SK-N-SH (cell line): ENCODE data around the gene INTS11. TPM values are rescaled to one million over a fixed set of nuclear protein-coding genes. Genes with fewer than 3 reads are reported as not detected.
A peak's percentile ranks its signal among the peaks of the same experiment; 100 is the strongest.

ENCODE experiments used
- CTCF ChIA-PET: fragments of 300-600, 350-600 bp; formaldehyde crosslinking; extraction: SDS; loops from one replicate; lab custom pipeline; 2021; lab: Yijun Ruan, JAX
- POLR2A ChIA-PET: fragments of 350-600 bp; sonication (Branson Sonifier 250); formaldehyde crosslinking; extraction: SDS; loops from one replicate; lab custom pipeline; 2020; ENCODE audit warnings: antibody characterized with exemption, inconsistent platforms; lab: Yijun Ruan, JAX
- DNase-seq: peaks from one replicate; pipeline ENCODE4 v3.0.0; 2012
- H2AFZ ChIP-seq: fragments of 200-600 bp; sonication (generic); 2 replicates; pipeline ENCODE4 v1.8.1; 2016; ENCODE audit warnings: antibody characterized with exemption, mild to moderate bottlenecking, low read depth
- H3F3A ChIP-seq: fragments of 200-600 bp; sonication (generic); replicated peaks from 2 replicates; pipeline ENCODE3; 2016; ENCODE audit warnings: antibody characterized with exemption, mild to moderate bottlenecking; ENCODE audit not compliant: insufficient read depth
- H3K27ac ChIP-seq, 2 experiments: fragments of 200-500 bp in 1 of 2; fragments of 200-600 bp in 1 of 2; sonication (Bioruptor generic) in 1 of 2; sonication (generic), shearing (Covaris generic) in 1 of 2; 2 replicates each; pipeline versions ENCODE4 v1.5.1 to v1.6.1; 2014 to 2016; ENCODE audit warnings: low read depth in 2 of 2, inconsistent platforms in 1 of 2, low read length in 1 of 2, mild to moderate bottlenecking in 1 of 2, mixed read lengths in 1 of 2
- H3K27me3 ChIP-seq: fragments of 200-600 bp; sonication (generic), shearing (Covaris generic); 2 replicates; pipeline ENCODE4 v1.6.1; 2016; ENCODE audit warnings: mixed run types; ENCODE audit not compliant: insufficient read depth
- H3K36me3 ChIP-seq, 2 experiments: fragments of 200-500 bp in 1 of 2; fragments of 200-600 bp in 1 of 2; sonication (Bioruptor generic) in 1 of 2; sonication (generic) in 1 of 2; replicated peaks in 1 of 2; 2 replicates each; pipeline versions ENCODE3 to v1.5.1; 2014 to 2016; ENCODE audit warnings: low read length in 1 of 2, mild to moderate bottlenecking in 1 of 2; ENCODE audit not compliant: insufficient read depth in 2 of 2, control insufficient read depth in 1 of 2
- H3K4me1 ChIP-seq, 2 experiments: fragments of 200-500 bp in 1 of 2; fragments of 200-600 bp in 1 of 2; sonication (Bioruptor generic) in 1 of 2; sonication (generic), shearing (Covaris generic) in 1 of 2; 2 replicates each; pipeline versions ENCODE4 v1.5.1 to v1.6.1; 2014 to 2016; ENCODE audit warnings: low read depth in 1 of 2, low read length in 1 of 2, mixed run types in 1 of 2; ENCODE audit not compliant: insufficient read depth in 2 of 2, control insufficient read depth in 1 of 2
- H3K4me2 ChIP-seq: fragments of 200-600 bp; sonication (generic), shearing (Covaris generic); 2 replicates; pipeline ENCODE4 v1.6.1; 2017; ENCODE audit warnings: mixed run types
- H3K4me3 ChIP-seq, 2 experiments: fragments of 200-500 bp in 1 of 2; fragments of 200-600 bp in 1 of 2; sonication (Bioruptor generic) in 1 of 2; sonication (generic), shearing (Covaris generic) in 1 of 2; 2 replicates each; pipeline versions ENCODE4 v1.5.1 to v1.8.1; 2014 to 2016; ENCODE audit warnings: low read depth in 2 of 2, inconsistent platforms in 1 of 2, low read length in 1 of 2, mild to moderate bottlenecking in 1 of 2, mixed read lengths in 1 of 2, moderate library complexity in 1 of 2
- H3K79me2 ChIP-seq: fragments of 200-600 bp; sonication (generic); 2 replicates; pipeline ENCODE4 v1.8.1; 2017; ENCODE audit warnings: mild to moderate bottlenecking; ENCODE audit not compliant: insufficient read depth
- H3K9ac ChIP-seq: fragments of 200-600 bp; sonication (generic); 2 replicates; pipeline ENCODE4 v1.6.1; 2017; ENCODE audit warnings: mixed run types
- H3K9me2 ChIP-seq: fragments of 200-600 bp; sonication (generic); 2 replicates; pipeline ENCODE4 v1.6.1; 2017; ENCODE audit warnings: mixed run types
- H3K9me3 ChIP-seq: fragments of 200-600 bp; sonication (generic); 2 replicates; pipeline ENCODE4 v1.6.1; 2017; ENCODE audit warnings: mixed run types, mild to moderate bottlenecking, moderate library complexity
- H4K20me1 ChIP-seq: fragments of 200-600 bp; sonication (generic); 2 replicates; pipeline ENCODE4 v1.6.1; 2017; ENCODE audit warnings: mild to moderate bottlenecking, mixed run types; ENCODE audit not compliant: insufficient read depth
- CTCF ChIP-seq: fragments of 200-600 bp; sonication (generic); IDR thresholded peaks from 2 replicates; pipeline ENCODE4 v1.6.1; 2017; ENCODE audit warnings: antibody characterized with exemption, mild to moderate bottlenecking, moderate library complexity
- FOSL2 ChIP-seq: IDR thresholded peaks from 2 replicates; pipeline ENCODE4 v1.4.0; 2012; ENCODE audit warnings: low read depth, mild to moderate bottlenecking, moderate library complexity, borderline replicate concordance
- IRF3 ChIP-seq: fragments of 150-350 bp; IDR thresholded peaks from 2 replicates; pipeline ENCODE4 v1.6.1; 2016; ENCODE audit warnings: mild to moderate bottlenecking, low read depth, low read length
- MAX ChIP-seq: IDR thresholded peaks from 2 replicates; pipeline ENCODE4 v1.4.0; 2012; ENCODE audit warnings: low read depth
- MEF2A ChIP-seq: IDR thresholded peaks from 2 replicates; pipeline ENCODE4 v1.4.0; 2012; ENCODE audit warnings: low read depth, borderline replicate concordance
- NRF1 ChIP-seq: IDR thresholded peaks from 2 replicates; pipeline ENCODE4 v1.6.1; 2012; ENCODE audit warnings: low read depth, mild to moderate bottlenecking, low read length
- RAD21 ChIP-seq: IDR thresholded peaks from 2 replicates; pipeline ENCODE4 v1.6.1; 2012; ENCODE audit warnings: mild to moderate bottlenecking, low read length
- REST ChIP-seq: IDR thresholded peaks from 2 replicates; pipeline ENCODE4 v1.6.1; 2012; ENCODE audit warnings: mild to moderate bottlenecking, low read depth, low read length, moderate library complexity
- RFX5 ChIP-seq: IDR thresholded peaks from 2 replicates; pipeline ENCODE4 v1.6.1; 2012; ENCODE audit warnings: mild to moderate bottlenecking, improper control_type of control experiment, low read length
- SIN3A ChIP-seq: IDR thresholded peaks from 2 replicates; pipeline ENCODE4 v1.6.1; 2012; ENCODE audit warnings: low read depth, mild to moderate bottlenecking, low read length, moderate library complexity, borderline replicate concordance
- SMC3 ChIP-seq: IDR thresholded peaks from 2 replicates; pipeline ENCODE4 v1.6.1; 2012; ENCODE audit warnings: low read depth, low read length, improper control_type of control experiment
- TAF1 ChIP-seq: IDR thresholded peaks from 2 replicates; pipeline ENCODE4 v1.6.1; 2012; ENCODE audit warnings: low read depth, mild to moderate bottlenecking, low read length, moderate library complexity, borderline replicate concordance
- TEAD4 ChIP-seq: IDR thresholded peaks from 2 replicates; pipeline ENCODE4 v1.4.0; 2012; ENCODE audit warnings: mild to moderate bottlenecking, borderline replicate concordance; ENCODE audit not compliant: insufficient read depth
- USF1 ChIP-seq: IDR thresholded peaks from 2 replicates; pipeline ENCODE4 v1.4.0; 2012; ENCODE audit warnings: low read depth, borderline replicate concordance
- WGBS: methylation state at CpG from one replicate; pipeline ENCODE4 v1.1.6; 2017; ENCODE audit warnings: low lambda C conversion rate; 5-methylcytosine and 5-hydroxymethylcytosine counted together
- polyA plus RNA-seq, 3 experiments: library from polyadenylated mRNA; depleted of rRNA; stranded (reverse); fragments of >200 nt; gene quantifications; 2 replicates each; pipeline ENCODE4 v1.2.3, GENCODE V29; 2012

Gene INTS11
- polyA plus RNA-seq, 1 of the 3 experiments (the other 2 are of a cell fraction) = 137 TPM

GRCh38 chr1:1291023-1291528, 33.4 kb downstream of the INTS11 start:
- Histone ChIP-seq H3K4me2 (no peak overlapping the region), H3K9ac (no peak overlapping the region), H3K27ac (no peak overlapping the region), H3K4me1 (peaks cover 0 to 6% of the 10 kb centered on the region in 2 experiments; a peak in 1 of 4 replicates), H3K4me3 (no peak overlapping the region), H3K36me3 (peaks cover 0 to 18% of the 10 kb centered on the region in 2 experiments), H3K9me3 (no peaks in the 10 kb centered on the region), H4K20me1 (no peaks in the 10 kb centered on the region), H3F3A (no peaks in the 10 kb centered on the region), H3K27me3 (no peaks in the 10 kb centered on the region), H3K9me2 (no peaks in the 10 kb centered on the region), H2AFZ (no peak overlapping the region), H3K79me2 (no peaks in the 10 kb centered on the region)
- no CpG with 5 or more reads among the region's 28 CpGs for WGBS
- ChIA-PET CTCF (interaction anchor here (0.6 to 7.3 kb wide), 34 partner anchors 7 to 308 kb away, joined by 3 to 131 read pairs (median 5); partner anchors contain the start of gene UBE2J2), POLR2A (interaction anchor here (1.0 to 1.5 kb wide), 4 partner anchors 9 to 168 kb away, joined by 3 to 4 read pairs (median 4); partner anchors contain the start of gene UBE2J2)
- no peak for DNase-seq
- no peak for TF ChIP-seq TAF1
- no peak for TF ChIP-seq FOSL2
- TF ChIP-seq RFX5 = no peak
- TF ChIP-seq SIN3A = no peak
- no peak for TF ChIP-seq MEF2A
- TF ChIP-seq TEAD4 = no peak
- no peak for TF ChIP-seq REST
- TF ChIP-seq MAX = no peak
- no peak for TF ChIP-seq IRF3

GRCh38 chr1:1290238-1290731, 34.2 kb downstream of the INTS11 start:
- POLR2A ChIA-PET = interaction anchor here (1.0 kb wide), 2 partner anchors 8 to 168 kb away, joined by 3 to 4 read pairs; no protein-coding TSS in a partner anchor

More at GRCh38 chr1:1290238-1290731, 34.2 kb downstream of the INTS11 start:
- 92% methylated on average over 6 of the region's 15 CpGs for WGBS
- H2AFZ ChIP-seq = no peak overlapping the region
- CTCF ChIA-PET = interaction anchor here (0.6 to 7.3 kb wide), 19 partner anchors 8 to 309 kb away, joined by 3 to 131 read pairs (median 3); partner anchors contain the start of gene UBE2J2
- H3K27ac ChIP-seq = no peak overlapping the region
- DNase-seq = peak; percentile 89
- peaks cover 0 to 12% of the 10 kb centered on the region in 2 experiments for H3K36me3 ChIP-seq
- no peak overlapping the region for H3K4me2 ChIP-seq
- H4K20me1 ChIP-seq = no peaks in the 10 kb centered on the region
- H3K9me2 ChIP-seq = no peaks in the 10 kb centered on the region
- no peak overlapping the region for H3K9ac ChIP-seq
- H3K4me3 ChIP-seq = no peak overlapping the region
- H3K9me3 ChIP-seq = no peaks in the 10 kb centered on the region
- peaks cover 0 to 6% of the 10 kb centered on the region in 2 experiments; a peak in 1 of 4 replicates for H3K4me1 ChIP-seq
- H3K27me3 ChIP-seq = no peaks in the 10 kb centered on the region
- H3F3A ChIP-seq = no peaks in the 10 kb centered on the region
- TF ChIP-seq USF1 (no peak), SMC3 (peak; percentile 46; the same call in 1 of the 2 replicates), CTCF (peak; percentile 41), RAD21 (peak; percentile 43), NRF1 (no peak)
- TF ChIP-seq, all 33 proteins: peak for 3
- no peaks in the 10 kb centered on the region for H3K79me2 ChIP-seq
